ENCODE measurements around the gene TRMT61B. TPM values are rescaled to one million over a fixed set of nuclear protein-coding genes. Genes with fewer than 3 reads are reported as not detected.

The TRMT61B gene
- total and polyA plus RNA-seq, 2 of the 4 experiments (the other 2 are of a cell fraction), result 5.7 to 6.6 TPM

DNA sequence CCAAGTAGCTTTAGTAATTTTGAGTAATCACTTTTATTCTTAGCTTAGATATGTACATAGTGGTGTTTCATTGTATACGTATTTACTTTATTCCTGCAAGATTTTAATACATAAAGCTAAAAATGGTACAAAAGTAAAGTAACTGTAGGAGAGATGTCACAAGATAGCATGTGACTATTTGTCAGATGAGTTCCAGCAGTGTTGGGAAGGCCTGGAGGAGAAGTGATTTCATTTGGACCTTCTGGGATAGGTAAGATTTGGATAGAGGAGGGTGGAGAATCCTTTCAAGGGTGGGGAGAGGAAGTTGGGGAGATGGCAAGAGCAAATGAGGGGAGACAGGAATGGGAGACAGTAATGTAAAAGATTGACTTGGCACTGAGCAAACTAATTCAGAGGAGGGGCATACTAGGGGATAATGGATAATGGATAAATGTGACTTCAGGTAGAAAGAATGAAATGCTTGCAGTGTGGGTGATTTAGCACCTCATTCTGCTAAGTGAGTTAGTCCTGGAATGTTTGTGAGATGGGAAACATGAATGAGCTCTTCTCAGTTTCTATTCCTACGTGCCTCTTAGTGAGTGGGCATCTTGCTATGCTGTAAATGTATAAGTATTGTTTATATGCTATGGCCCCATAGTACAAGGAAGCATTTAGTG is 34.8 kb upstream of the TRMT61B start:
- Histone ChIP-seq H3K4me1 (ENCODE audit: control insufficient read depth, insufficient read depth, low read length) (peaks cover 16% of the 10 kb centered on the region), H3K9me3 (ENCODE audit: control insufficient read depth, insufficient read depth, low read length) (no peaks in the 10 kb centered on the region), H3K4me3 (ENCODE audit: insufficient read depth, low read depth, low read length) (no peak overlapping the region), H3K27me3 (ENCODE audit: control insufficient read depth, insufficient read depth, low read length) (no peaks in the 10 kb centered on the region), H4K5ac (ENCODE audit: low read depth, low read length) (no peak overlapping the region; the same call in 1 of the 2 replicates), H3K18ac (ENCODE audit: low read depth, low read length) (peak overlapping the region; percentile 14; the same call in 1 of the 2 replicates), H3K27ac (ENCODE audit: insufficient read depth, low read length) (peak overlapping the region; percentile 20; the same call in 1 of the 2 replicates), H3K4ac (ENCODE audit: low read depth, low read length) (peak overlapping the region; percentile 35; the same call in 1 of the 2 replicates), H3K9me1 (ENCODE audit: insufficient read depth, low read length) (peaks cover 16% of the 10 kb centered on the region), H2AK9ac (replicated peaks; ENCODE audit: low read depth, low read length, poor library complexity) (no peak overlapping the region), H3K9ac (ENCODE audit: low read depth, low read length) (no peak overlapping the region), H3K14ac (replicated peaks; ENCODE audit: low read depth, low read length) (no peak overlapping the region; the same call in 1 of the 2 replicates), H2BK120ac (ENCODE audit: low read depth, low read length) (no peak overlapping the region; the same call in 1 of the 2 replicates), H3K4me2 (ENCODE audit: low read depth, low read length) (peak overlapping the region; percentile 31; the same call in 1 of the 2 replicates), H2AK5ac (ENCODE audit: low read depth, low read length) (peak overlapping the region; percentile 56; the same call in 1 of the 2 replicates), H4K8ac (ENCODE audit: low read depth in 2 of 2, low read length in 2 of 2) (peak overlapping the region in 1 of 2 experiments; percentile 29; a peak in 1 of 4 replicates), H3K36me3 (ENCODE audit: control insufficient read depth, insufficient read depth, low read length) (peaks cover 30% of the 10 kb centered on the region), H4K20me1 (ENCODE audit: insufficient read depth, low read length) (peaks cover 69% of the 10 kb centered on the region), H3K23ac (ENCODE audit: low read depth, low read length) (no peak overlapping the region), H3K79me1 (ENCODE audit: low read depth in 1 of 2, low read length in 2 of 2) (peaks cover 24 to 69% of the 10 kb centered on the region in 2 experiments), H2AFZ (replicated peaks; ENCODE audit: low read length, poor library complexity) (no peak overlapping the region), H2BK5ac (ENCODE audit: low read depth, low read length, poor library complexity, severe bottlenecking) (peak overlapping the region; percentile 80), H2BK15ac (ENCODE audit: low read depth, low read length) (no peak overlapping the region), H4K91ac (ENCODE audit: insufficient read depth, low read depth, low read length) (no peak overlapping the region), H3K56ac (ENCODE audit: extremely low read depth, insufficient read depth, low read length) (no peak overlapping the region), H2BK20ac (ENCODE audit: low read depth, low read length) (no peak overlapping the region)
- ChIA-PET CTCF (no interaction called here), POLR2A (ENCODE audit: unreplicated experiment) (interaction anchor here (0.6 to 1.5 kb wide), 2 partner anchors 10 to 11 kb away, joined by 3 to 11 read pairs; partner anchors contain the start of gene WDR43)
- BruUV-seq (replicated peaks), result no TSS peak
- TF ChIP-seq RAD21 (IDR thresholded peaks at IDR 0.05; ENCODE audit: low read length), result no peak
- intact Hi-C loops (cut with micrococcal nuclease), result no loop called here
- dilution Hi-C loops (cut with HindIII; ENCODE audit: low sequenced_read_pairs, unreplicated experiment), result no loop called here
- no peak for ATAC-seq (ENCODE audit: low read depth)
- in situ Hi-C loops (cut with MboI; ENCODE audit: low sequenced_read_pairs), result loop anchor here (25.0 kb wide), 1 partner anchor 318 kb away; no protein-coding TSS in a partner anchor
- WGBS, 2 experiments (ENCODE audit: extremely low coverage in 2 of 2, insufficient read length in 1 of 2), result no CpG with 5 or more reads among the region's 2 CpGs
- DNase-seq, result no peak
